Loucy (cell line): ENCODE measurements around the gene ADCY7.
A peak's percentile ranks its signal among the peaks of the same experiment; 100 is the strongest.

Experiments used
- H2AFZ ChIP-seq: fragments of 200-600 bp; sonication (generic); 2 replicates; pipeline ENCODE4 v1.6.0; 2016; ENCODE audit warnings: antibody characterized with exemption, mild to moderate bottlenecking, low read length, moderate library complexity
- H3F3A ChIP-seq: fragments of 200-600 bp; 2 replicates; pipeline ENCODE4 v1.6.0; 2016; ENCODE audit warnings: antibody characterized with exemption, low read depth, mild to moderate bottlenecking
- H3K27me3 ChIP-seq: fragments of 200-600 bp; sonication (generic); 2 replicates; pipeline ENCODE4 v1.6.1; 2014; ENCODE audit warnings: low read length, mild to moderate bottlenecking; ENCODE audit not compliant: insufficient read depth, poor library complexity, severe bottlenecking
- H3K36me3 ChIP-seq: fragments of 200-600 bp; sonication (generic); 2 replicates; pipeline ENCODE4 v1.6.1; 2016; ENCODE audit warnings: low read length; ENCODE audit not compliant: insufficient read depth
- H3K4me1 ChIP-seq: fragments of 200-600 bp; sonication (generic); 2 replicates; pipeline ENCODE4 v1.5.1; 2014; ENCODE audit warnings: low read length, mild to moderate bottlenecking; ENCODE audit not compliant: insufficient read depth, poor library complexity, severe bottlenecking
- H3K4me2 ChIP-seq: fragments of 200-600 bp; sonication (generic); 2 replicates; pipeline ENCODE4 v1.6.0; 2014; ENCODE audit warnings: antibody characterized with exemption, low read length, low read depth, mild to moderate bottlenecking; ENCODE audit not compliant: poor library complexity, severe bottlenecking
- H3K4me3 ChIP-seq: fragments of 200-600 bp; sonication (generic); 2 replicates; pipeline ENCODE4 v1.5.1; 2014; ENCODE audit warnings: low read length, mild to moderate bottlenecking, mixed read lengths; ENCODE audit not compliant: poor library complexity, severe bottlenecking
- H3K79me2 ChIP-seq: fragments of 200-600 bp; sonication (generic); 2 replicates; pipeline ENCODE4 v1.6.1; 2014; ENCODE audit warnings: low read length; ENCODE audit not compliant: insufficient read depth
- H3K9ac ChIP-seq: fragments of 200-600 bp; sonication (generic); 2 replicates; pipeline ENCODE4 v1.6.0; 2014; ENCODE audit warnings: mild to moderate bottlenecking, low read depth, low read length, moderate library complexity; ENCODE audit not compliant: poor library complexity, severe bottlenecking
- H3K9me2 ChIP-seq: fragments of 200-600 bp; sonication (generic); replicated peaks from 2 replicates; pipeline ENCODE4 v1.6.1; 2016; ENCODE audit warnings: low read depth, low read length, mixed read lengths
- H3K9me3 ChIP-seq: fragments of 200-600 bp; sonication (generic); 2 replicates; pipeline ENCODE4 v1.6.1; 2014; ENCODE audit warnings: mild to moderate bottlenecking, antibody characterized with exemption, low read length, low read depth; ENCODE audit not compliant: insufficient read depth
- H4K20me1 ChIP-seq: fragments of 200-600 bp; sonication (generic); 2 replicates; pipeline ENCODE4 v1.6.0; 2014; ENCODE audit warnings: antibody characterized with exemption, low read length, mild to moderate bottlenecking; ENCODE audit not compliant: insufficient read depth, poor library complexity, severe bottlenecking
- EZH2phosphoT487 ChIP-seq: fragments of 200-600 bp; IDR thresholded peaks from 2 replicates; pipeline ENCODE4 v1.6.1; 2018; ENCODE audit warnings: antibody characterized with exemption, mild to moderate bottlenecking, moderate library complexity, borderline replicate concordance
- TF ChIP-seq, protein P1 (sequence below): fragments of 200-600 bp; sonication (generic); conservative IDR thresholded peaks from 2 replicates; pipeline ENCODE4 v1.5.1; 2014; ENCODE audit warnings: mild to moderate bottlenecking, antibody characterized with exemption, low read length

ADCY7 gene

DNA sequence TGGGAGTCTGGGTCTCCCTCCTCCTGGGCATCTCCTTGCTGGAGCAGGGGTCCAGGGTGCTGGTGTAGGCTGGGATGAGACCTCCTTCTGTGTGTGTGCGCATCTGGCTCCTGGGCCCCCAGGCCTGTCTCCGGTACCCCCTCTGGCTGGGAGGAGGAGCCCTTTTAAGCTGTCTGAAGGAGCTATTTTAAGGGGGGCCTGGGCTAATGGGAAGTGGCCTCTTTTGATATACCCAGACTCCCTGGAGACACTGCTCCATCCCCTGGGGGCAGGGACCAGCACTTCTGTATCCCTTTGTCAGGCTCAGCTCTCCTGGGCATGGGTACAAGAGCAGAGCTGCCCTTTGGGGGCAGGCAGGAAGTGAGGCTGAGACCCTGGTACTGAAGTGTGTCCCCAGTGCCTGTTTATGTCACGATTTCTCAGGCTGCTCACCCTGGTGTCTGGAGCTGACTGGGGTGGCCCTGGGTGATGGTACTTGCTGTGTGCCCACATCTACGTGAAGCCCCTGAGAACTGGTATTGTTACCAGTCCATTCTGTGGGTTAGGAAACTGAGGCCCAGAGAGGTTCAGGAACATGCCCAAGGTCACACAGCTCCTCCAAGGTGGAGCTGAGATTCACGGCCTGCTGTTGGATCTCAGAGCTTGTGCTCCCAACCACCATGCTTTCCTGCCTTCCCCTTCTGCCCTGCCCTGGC lies 6.5 kb downstream of the ADCY7 start:
- H4K20me1 ChIP-seq: peaks cover 4% of the 10 kb centered on the region
- peak overlapping the region; percentile 99 for H3K4me2 ChIP-seq
- no peaks in the 10 kb centered on the region for H3K27me3 ChIP-seq
- H2AFZ ChIP-seq: no peak overlapping the region
- H3K4me3 ChIP-seq: peak overlapping the region; percentile 48
- no peaks in the 10 kb centered on the region; the same call in 1 of the 2 replicates for H3F3A ChIP-seq
- no peaks in the 10 kb centered on the region for H3K9me2 ChIP-seq
- H3K79me2 ChIP-seq: peaks cover 97% of the 10 kb centered on the region
- peak overlapping the region; percentile 86 for H3K9ac ChIP-seq
- TF ChIP-seq, protein P1, sequence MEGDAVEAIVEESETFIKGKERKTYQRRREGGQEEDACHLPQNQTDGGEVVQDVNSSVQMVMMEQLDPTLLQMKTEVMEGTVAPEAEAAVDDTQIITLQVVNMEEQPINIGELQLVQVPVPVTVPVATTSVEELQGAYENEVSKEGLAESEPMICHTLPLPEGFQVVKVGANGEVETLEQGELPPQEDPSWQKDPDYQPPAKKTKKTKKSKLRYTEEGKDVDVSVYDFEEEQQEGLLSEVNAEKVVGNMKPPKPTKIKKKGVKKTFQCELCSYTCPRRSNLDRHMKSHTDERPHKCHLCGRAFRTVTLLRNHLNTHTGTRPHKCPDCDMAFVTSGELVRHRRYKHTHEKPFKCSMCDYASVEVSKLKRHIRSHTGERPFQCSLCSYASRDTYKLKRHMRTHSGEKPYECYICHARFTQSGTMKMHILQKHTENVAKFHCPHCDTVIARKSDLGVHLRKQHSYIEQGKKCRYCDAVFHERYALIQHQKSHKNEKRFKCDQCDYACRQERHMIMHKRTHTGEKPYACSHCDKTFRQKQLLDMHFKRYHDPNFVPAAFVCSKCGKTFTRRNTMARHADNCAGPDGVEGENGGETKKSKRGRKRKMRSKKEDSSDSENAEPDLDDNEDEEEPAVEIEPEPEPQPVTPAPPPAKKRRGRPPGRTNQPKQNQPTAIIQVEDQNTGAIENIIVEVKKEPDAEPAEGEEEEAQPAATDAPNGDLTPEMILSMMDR: no peak
- no peak for TF ChIP-seq EZH2phosphoT487
- no peaks in the 10 kb centered on the region for H3K36me3 ChIP-seq
- peaks cover 70% of the 10 kb centered on the region for H3K4me1 ChIP-seq
- H3K9me3 ChIP-seq: no peaks in the 10 kb centered on the region

DNA sequence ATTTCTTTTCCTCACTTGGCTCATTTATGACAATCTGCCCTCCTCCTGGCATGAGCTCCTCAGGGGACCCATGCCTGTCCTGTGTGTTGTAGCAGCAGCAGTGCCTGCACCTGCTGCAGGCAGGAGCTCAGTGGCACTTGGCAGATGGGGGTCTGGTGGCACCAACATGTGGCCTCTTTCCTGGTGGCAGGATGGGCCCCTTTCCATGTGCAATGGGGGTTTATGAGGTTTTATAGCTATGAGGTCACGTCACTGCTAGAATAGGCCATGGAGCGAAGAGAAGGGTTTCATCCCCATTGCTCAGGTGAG lies 7.0 kb downstream of the ADCY7 start:
- H3K36me3 ChIP-seq: no peaks in the 10 kb centered on the region
- H3K9me3 ChIP-seq: no peaks in the 10 kb centered on the region
- H3F3A ChIP-seq: no peaks in the 10 kb centered on the region; the same call in 1 of the 2 replicates
- peak overlapping the region; percentile 99 for H3K4me2 ChIP-seq
- peak overlapping the region; percentile 86 for H3K9ac ChIP-seq
- H2AFZ ChIP-seq: no peak overlapping the region
- H3K27me3 ChIP-seq: no peaks in the 10 kb centered on the region
- H4K20me1 ChIP-seq: peaks cover 4% of the 10 kb centered on the region
- H3K4me1 ChIP-seq: peaks cover 71% of the 10 kb centered on the region
- peak overlapping the region; percentile 76 for H3K4me3 ChIP-seq
- H3K9me2 ChIP-seq: no peaks in the 10 kb centered on the region
- TF ChIP-seq EZH2phosphoT487: no peak
- TF ChIP-seq, protein P1: no peak
- peaks cover 97% of the 10 kb centered on the region for H3K79me2 ChIP-seq

GRCh38 chr16:50273888-50274325 lies 7.6 kb downstream of the ADCY7 start:
- H4K20me1 ChIP-seq: peaks cover 4% of the 10 kb centered on the region
- H3K36me3 ChIP-seq: no peaks in the 10 kb centered on the region
- peaks cover 97% of the 10 kb centered on the region for H3K79me2 ChIP-seq
- peak overlapping the region; percentile 99 for H3K4me2 ChIP-seq
- H3K27me3 ChIP-seq: no peaks in the 10 kb centered on the region
- peak overlapping the region; percentile 76 for H3K4me3 ChIP-seq
- H3K4me1 ChIP-seq: peaks cover 74% of the 10 kb centered on the region
- peak overlapping the region; percentile 86 for H3K9ac ChIP-seq
- no peak overlapping the region for H2AFZ ChIP-seq
- H3K9me3 ChIP-seq: no peaks in the 10 kb centered on the region
- H3F3A ChIP-seq: no peaks in the 10 kb centered on the region; the same call in 1 of the 2 replicates
- no peaks in the 10 kb centered on the region for H3K9me2 ChIP-seq
- TF ChIP-seq, protein P1: no peak
- no peak for TF ChIP-seq EZH2phosphoT487
